NOMO-1 treated with DMSO at 0.1 percent for 48 hours (cell line): ENCODE measurements around the gene AAK1.
A peak's percentile ranks its signal among the peaks of the same experiment; 100 is the strongest.
"Not testable (repeated sequence)": the region's sequence is repeated elsewhere in the genome, so short reads cannot be mapped to it uniquely, and the experiment has no call there.

Experiments used
- DNase-seq: peaks from one replicate; lab custom pipeline; 2025; ENCODE audit not compliant: unreplicated experiment; lab: John Stamatoyannopoulos, UW

The AAK1 gene

DNA sequence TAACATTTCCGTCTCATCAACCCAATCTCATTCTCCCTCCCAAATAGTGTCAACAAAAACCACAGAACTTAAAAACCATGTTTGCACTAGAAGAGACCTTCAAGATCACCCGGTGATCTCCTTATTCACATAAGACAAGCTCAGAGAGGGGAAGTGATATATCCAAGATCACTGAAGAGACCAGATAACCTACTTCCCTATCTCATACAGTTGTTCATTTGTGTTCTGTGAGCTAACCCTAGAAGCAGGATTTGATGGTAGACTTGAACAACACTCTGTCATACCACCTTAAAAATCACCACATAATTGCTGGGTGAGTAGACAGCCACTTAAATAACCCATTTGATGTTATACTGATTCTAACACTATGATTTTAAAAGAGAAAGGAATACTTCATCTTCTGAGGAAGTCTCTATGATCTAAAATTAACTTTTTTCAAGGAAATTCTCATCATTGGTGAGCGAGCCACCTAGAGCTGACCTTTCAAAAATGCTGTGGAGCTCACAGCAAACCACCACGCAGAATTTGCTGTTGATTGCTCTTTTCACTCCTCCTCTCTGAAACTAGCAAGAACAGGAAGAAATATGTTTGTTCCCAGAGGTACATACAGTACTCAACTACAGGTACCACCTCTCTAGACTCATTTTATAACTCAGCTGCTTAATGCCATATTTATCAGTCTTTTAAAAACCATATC, 15.1 kb downstream of the AAK1 start:
- DNase-seq: peak; percentile 91

DNA sequence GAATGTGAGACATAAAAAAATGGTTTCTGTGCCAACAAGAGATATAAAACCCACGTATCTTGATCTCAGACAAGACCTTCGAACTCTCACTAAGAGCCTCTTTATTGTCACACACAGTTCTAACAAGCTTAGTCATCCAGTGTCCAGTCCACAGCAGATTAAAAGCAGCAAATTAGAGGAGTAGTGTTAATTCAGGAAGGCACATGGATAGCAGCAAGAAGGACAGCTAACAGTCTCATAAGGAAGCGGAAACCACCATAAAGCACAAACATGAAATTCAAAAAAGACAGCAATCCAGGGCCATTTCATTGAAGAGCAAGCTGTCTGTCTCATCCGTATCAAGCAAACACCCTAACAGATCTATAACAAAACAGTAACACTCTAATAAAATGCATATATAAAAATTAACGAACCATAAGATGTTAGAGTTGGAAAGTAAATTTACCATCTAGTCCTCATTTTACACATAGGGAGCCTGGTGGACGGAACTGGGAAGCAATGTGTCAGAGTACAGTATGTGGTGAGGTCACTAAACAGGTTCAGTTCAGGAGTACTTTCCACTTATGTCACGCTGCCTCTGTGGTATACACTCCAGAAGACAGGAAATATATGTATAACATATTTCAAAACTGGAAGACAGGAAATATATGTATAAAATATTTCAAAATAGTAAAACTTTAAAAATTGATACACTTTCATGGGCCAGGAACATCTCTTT, 18.3 kb downstream of the AAK1 start:
- DNase-seq: peak; percentile 32

DNA sequence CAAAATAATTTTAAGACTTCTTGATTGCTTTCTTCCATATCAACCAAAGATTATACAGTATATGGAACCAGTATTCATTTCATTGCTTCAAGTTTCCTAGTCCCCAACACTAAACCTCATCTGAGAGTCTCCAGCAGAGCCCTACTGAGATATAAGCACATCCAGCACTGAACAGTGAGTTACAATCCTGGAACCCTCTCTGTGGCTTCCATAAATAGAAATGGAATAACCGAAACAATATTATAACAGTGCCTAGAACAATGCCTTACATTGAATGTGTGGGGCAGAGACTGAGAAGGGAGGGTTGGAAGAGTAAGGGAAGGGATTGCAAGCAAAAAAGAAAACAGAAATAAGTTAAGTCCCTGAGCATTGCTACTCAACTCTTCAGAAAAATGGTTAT, 18.9 kb downstream of the AAK1 start:
- no peak for DNase-seq

DNA sequence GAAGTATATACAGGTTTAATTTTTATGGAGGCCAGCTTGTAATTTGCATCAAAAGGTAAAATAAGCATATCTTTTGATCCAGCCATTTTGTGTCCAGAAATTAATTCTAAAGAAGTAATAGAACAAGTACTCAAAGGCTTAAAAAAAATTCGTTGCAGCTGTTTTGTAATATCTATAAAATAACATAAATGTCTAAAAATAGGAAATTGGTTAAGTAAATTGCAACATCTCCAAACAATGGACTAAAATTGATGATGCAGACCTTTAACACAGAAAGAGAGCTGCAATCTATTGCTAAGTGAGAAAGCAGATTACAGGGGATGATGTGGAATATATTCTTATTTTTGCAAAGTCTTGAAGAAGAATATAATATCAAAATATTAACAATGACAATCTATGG, 19.4 kb downstream of the AAK1 start:
- DNase-seq: peak; percentile 81

DNA sequence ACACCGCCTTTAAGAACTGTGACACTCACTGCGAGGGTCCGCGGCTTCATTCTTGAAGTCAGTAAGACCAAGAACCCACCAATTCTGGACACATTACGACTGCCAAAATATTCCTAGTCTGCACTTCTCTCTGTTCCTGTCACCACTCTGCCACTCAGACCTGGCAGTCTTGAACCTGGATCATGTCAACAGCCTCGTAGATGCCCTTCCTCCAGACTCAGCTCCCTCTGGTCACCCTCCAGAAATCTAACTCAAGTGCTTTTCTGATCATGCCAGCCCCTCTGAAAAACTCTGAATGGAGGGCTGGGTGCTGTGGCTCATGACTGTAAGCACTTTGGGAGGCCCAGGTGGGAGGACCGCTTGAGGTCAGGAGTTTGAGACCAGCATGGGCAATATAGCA, 20.3 kb downstream of the AAK1 start:
- no peak for DNase-seq

DNA sequence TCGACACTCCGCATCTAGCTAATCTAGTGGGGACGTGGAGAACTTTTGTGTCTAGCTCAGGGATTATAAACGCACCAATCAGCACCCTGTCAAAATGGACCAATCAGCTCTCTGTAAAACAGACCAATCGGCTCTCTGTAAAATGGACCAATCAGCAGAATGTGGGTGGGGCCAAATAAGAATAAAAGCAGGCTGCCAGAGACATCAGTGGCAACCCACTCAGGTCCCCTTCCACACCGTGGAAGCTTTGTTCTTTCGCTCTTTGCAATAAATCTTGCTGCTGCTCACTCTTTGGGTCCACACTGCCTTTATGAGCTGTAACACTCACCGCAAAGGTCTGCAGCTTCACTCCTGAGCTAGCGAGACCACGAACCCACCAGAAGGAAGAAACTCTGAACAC, 20.7 kb downstream of the AAK1 start:
- not testable (repeated sequence) for DNase-seq

DNA sequence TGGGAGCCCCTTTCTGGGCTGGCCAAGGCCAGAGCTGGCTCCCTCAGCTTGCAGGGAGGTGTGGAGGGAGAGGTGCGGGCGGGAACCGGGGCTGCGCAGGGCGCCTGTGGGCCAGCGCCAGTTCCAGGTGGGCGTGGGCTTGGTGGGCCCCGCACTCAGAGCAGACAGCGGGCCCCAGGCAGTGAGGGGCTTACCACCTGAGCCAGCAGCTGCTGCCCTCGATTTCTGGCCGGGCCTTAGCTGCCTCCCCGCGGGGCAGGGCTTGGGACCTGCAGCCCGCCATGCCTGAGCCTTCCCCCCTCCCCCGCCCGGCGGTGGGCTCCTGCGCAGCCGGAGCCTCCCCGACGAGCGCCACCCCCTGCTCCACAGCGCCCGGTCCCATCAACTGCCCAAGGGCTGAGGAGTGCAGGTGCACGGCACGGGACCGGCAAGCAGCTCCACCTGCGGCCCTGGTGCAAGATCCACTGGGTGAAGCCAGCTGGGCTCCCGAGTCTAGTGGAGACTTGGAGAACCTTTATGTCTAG, 21.5 kb downstream of the AAK1 start:
- DNase-seq: not testable (repeated sequence)

DNA sequence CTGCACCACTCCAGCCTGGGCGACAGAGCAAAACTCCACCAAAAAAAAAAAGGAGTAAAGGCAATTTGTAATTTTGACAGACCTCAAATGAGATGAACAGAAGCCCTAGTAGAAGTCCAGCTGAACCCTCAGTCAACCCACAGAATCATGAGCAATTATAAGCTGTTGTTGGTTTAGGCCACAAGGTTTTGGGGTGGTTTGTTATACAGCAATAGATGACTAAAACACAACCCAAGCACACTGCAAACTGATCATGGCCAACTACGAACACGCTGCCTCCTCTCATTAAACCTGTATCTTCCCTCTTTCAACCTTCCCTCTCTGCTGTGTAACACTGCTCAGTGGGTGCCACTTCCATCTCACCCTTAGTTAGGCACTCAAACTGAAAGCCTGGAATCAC, 22.1 kb downstream of the AAK1 start:
- no peak for DNase-seq

DNA sequence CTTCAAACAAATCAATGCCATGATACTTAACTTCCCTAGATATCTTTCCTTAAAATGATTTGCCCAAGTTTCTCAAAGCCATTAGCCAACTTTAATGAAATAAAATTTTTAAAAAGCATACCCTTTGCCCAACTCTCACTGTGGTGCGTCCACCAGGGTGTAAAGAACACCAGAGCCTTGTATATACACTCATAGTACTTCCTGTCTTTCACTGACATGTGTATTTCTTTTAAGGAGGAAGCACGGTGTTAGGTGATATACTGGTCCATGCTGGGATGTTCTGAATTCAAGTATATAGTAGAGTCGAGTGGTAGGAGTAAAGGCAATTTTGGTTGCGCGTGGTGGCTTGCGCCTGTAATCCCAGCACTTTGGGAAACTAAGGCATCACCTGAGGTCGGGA, 22.7 kb downstream of the AAK1 start:
- DNase-seq: peak; percentile 17

DNA sequence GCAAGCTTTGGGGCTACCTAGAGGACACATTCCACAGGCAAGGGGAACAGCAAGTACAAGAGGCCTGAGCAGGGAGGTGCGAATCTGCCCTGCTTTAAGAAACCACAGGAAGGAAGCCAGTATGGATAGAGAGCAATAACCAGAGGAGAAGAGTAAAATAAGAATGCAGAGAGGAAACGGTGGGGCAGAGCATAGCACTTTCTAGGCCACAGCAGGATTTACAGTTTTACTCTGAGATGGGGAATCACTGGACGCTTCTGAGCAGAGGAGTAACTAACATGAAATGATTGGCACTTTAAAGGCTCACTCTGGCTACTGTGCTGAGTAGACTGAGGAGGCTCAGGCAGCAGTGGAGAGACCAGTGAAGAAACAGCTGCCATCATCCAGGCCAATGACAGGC, 23.8 kb downstream of the AAK1 start:
- peak; percentile 75 for DNase-seq

DNA sequence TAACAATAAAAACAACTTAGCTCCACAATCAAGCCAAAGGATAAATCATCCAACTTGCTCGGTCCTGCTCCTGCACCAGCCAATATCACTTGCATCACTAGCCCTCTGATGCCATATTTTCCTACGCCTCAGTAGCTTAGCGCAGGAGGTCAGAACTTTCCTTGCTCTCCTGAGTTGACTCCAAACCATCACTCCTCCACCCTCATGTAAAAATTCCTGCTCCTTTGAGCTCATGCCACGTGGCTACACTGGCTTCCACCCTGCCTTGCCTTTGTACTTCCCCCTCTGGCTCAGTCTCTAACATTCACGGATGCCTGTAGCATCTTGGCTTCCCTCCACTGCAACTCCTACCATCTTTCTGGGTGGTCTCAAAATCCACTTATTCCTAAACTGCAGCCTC, 25.2 kb downstream of the AAK1 start:
- no peak for DNase-seq

DNA sequence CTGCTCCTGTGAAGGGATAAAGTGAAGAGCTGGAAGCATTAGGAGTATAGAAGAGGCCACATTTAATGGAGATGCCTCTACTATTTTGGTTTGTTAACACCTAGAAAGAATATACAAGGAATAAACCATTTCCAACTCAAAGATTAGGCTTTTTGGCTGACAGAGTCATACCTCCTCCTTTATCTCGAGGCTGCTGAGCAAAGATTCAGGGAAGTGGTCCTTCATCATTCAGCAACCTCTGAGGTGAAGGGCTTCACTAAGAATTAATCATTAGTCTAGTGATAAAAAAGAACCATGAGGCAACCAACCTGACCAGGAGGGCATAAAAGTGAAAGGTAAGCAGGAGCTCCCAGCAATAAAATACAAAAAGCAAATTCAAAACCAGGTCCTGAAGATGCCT, 25.8 kb downstream of the AAK1 start:
- no peak for DNase-seq

DNA sequence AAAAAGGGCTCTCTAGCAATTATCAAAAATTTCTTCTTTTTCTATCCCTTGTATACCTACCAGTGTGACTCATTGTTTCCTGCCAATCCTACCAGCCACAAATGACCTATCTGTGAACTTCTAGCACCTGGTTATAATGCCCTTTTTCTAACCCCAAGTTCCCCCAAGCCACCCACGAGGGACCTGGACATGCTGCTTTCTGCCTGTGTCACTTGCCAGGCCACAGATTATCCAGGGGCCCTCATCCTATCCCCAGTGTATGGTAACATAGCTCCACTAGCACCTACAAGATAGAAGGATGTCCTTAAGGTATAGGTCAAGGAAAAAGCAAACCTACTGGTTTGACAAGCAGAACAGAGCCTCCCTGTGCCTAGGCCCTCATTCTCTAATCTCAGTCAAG, 26.8 kb downstream of the AAK1 start:
- DNase-seq: no peak

DNA sequence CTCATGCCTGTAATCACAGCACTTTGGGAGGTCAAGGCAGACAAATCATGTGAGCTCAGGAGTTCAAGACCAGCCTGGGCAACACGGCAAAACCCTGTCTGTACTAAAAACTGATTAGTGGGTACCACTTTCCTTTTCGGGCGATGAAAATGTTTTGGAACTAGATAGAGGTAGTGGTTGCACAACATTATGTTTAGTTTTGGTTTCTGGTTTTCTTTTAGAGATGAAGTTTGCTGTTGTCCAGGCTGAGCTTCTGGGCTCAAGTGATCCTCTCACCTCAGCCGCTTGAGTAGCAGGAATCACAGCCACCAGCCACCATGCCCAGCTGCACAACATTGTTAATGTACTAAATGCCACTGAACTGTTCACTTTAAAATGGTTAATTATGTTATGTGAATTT, 27.6 kb downstream of the AAK1 start:
- peak; percentile 50 for DNase-seq

DNA sequence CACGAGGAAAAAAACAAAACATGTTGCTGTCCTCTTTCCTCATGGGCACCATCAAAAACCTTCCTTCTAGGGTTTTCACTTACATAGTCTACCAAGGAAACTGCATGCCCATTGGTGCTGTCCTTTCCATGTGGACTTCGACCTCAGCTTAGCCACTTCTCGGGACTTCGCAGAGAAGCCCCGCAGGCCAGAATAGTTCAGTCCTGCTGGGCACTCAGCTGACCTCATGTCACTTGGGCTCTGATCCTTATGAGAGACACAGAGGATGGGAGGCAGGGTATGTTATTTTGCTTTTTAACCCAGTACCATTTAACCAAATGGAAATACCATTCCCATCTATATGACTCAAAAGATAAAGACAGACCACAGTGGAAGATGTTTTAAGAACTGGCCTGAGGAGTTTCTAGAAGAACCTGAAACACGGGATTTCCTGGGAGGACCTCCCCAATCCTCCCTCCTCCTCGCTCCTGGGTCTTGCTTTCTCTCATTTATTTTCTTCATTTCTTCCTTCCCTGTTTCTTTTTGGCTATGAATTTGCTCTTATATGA, 28.4 kb downstream of the AAK1 start:
- no peak for DNase-seq

DNA sequence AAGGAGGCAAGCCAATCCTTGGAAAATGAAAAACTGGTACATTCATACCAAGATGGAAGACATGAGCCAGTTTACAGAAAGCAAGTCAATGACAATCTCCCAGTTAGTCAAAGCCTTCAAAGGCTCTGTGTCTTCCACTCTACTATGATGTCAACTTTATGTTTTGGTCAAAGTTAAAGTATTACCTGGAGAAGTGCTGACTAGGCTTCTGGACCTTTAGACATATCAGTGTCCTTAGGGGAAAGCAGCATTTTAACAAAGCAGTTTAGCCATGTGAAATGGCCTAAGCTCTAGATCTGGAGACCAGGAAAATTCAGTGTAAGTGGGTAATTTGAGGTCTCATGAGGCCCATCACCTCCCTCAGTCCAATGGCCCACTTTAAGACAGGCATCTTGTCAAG, 30.8 kb downstream of the AAK1 start:
- DNase-seq: no peak

DNA sequence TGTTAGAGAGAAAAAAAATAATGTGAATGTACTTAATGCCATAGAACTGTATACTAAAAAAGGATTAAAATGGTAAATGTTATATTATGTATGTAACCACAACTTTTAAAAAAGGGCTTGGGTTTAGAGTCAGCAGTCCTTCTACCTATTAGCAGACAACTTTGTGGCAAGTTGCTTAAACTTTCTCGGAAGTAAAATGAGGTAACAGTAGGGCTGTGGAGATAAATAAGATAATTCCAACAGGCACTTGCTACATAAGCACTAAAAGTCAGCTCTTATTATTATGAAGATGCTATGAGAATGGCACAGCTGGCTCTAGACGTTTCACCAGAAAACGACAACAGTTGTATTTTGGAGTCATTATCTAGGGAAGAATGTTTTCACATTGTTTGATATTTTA, 31.3 kb downstream of the AAK1 start:
- no peak for DNase-seq

DNA sequence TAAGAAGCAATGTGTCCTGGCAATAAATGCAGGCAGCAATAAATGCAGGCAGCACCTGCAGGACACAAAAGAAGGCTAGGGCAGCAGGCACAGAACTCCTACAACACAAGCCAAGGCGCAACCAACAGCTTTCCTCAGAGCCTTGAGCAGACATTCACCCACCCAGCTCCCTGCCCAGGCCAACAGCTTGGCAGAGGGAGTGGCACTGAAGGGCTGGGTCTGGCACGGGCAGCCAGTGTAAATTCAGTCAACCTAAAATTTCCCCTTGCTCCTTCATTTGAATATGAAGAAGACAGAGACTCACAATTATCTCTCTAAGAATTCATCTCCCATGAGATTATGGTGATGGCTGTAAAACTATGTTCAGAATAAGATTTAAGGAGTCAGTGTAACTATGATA, 35.4 kb downstream of the AAK1 start:
- DNase-seq: no peak

DNA sequence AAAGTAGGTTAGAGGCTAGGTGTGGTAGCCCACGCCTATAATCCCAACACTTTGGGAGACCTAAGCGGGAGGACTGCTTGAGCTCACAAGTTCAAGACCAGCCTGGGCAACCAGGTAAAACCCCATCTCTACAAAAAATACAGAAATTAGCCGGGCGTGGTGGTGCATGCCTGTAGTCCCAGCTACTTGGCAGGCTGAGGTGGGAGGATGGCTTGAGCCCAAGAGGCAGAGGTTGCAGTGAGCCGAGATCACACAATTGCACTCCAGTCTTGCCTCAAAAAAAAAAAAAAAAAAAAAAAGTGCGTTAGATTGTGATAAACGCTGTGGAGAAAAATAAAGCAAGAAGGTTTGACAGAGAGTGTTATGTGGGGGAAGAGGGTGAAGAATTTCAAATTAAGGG, 36.8 kb downstream of the AAK1 start:
- DNase-seq: not testable (repeated sequence)

DNA sequence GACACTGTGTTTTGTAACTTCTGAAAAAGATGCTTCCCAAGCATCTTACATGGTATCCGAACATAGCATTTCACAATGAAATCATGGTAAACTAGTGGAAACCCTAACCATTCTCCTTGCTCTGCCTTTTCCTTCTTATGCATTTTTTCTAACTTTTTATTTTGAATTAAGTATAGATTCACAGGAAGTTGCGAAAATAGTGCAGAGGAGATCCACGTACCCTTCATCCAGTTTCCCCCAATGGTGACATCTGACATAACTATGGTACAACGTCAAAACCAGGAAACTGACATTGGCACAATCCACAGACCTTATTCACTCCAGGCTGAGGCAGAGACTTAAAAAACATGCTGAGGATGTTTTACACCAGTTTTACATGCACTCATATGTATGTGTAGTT, 38.3 kb downstream of the AAK1 start:
- DNase-seq: no peak

DNA sequence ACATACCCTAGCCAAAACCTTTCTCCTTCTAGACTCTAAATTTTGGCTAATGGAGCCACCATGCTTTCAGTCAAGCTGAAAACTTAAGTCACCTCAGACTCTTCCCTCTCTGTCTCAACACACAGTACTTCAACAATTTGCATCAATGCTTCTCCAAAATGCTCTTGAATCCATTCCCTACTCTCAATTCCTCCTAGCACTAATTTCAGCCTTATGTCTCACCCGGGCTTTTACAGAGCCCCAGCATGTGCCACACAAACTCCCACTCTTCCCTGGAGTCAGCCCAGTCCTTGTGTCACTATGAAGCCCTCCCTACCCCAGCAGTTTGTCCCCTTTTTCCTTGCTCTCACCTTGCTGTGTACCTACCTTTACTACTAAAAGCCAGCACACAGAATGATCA, 38.7 kb downstream of the AAK1 start:
- peak; percentile 41 for DNase-seq

DNA sequence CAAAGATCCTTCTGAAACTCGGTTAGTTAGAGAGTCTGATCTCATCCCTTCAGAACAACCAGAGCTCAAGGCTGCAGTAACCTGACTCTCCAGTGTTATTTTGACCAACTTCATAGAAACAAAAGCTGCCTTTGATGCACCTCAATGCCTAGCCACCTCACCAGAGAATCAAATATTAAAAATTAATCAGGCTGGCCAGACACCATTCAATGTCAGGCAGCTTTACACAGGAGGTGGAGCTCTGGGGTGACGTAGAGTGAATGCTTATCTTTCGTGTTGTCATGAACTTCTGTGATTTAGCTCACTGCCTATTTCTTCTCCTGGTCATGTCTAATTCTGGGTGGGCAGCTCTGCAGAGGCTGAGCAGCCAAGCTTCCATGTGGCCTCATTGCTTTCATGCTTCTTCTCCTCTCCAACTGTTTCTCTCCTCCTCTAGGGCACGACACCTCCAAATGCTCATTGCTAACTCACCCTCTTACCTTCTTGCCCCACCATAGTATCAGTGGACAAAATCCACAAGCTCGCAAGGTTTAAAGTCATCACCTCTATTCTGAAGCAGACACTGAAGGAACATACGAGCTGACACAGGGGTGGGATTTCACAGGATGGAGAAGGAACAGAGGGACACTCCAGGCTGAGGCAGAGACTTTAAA, 39.4 kb downstream of the AAK1 start:
- DNase-seq: no peak
